ENCODE results near the gene TMEM176A.

TMEM176A gene

DNA sequence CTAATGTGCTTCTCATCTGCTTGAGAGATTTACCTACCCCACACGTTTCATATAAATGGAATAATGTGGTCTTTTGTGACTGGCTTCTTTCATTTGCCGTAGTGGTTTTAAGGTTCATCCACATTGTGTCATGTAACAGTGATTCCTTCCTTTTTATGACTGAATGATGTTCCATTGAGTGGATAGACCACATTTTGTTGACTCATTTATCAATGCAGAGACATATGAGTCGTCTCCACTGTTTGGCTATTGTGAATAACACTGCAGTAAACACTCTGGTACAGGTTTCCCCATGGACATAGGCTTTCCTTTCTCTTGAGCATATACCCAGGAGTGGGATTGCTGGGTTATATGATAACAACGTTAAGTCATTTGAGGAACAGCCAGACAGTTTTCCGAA lies 49.7 kb downstream of the TMEM176A start:
- DNase-seq: no peak

DNA sequence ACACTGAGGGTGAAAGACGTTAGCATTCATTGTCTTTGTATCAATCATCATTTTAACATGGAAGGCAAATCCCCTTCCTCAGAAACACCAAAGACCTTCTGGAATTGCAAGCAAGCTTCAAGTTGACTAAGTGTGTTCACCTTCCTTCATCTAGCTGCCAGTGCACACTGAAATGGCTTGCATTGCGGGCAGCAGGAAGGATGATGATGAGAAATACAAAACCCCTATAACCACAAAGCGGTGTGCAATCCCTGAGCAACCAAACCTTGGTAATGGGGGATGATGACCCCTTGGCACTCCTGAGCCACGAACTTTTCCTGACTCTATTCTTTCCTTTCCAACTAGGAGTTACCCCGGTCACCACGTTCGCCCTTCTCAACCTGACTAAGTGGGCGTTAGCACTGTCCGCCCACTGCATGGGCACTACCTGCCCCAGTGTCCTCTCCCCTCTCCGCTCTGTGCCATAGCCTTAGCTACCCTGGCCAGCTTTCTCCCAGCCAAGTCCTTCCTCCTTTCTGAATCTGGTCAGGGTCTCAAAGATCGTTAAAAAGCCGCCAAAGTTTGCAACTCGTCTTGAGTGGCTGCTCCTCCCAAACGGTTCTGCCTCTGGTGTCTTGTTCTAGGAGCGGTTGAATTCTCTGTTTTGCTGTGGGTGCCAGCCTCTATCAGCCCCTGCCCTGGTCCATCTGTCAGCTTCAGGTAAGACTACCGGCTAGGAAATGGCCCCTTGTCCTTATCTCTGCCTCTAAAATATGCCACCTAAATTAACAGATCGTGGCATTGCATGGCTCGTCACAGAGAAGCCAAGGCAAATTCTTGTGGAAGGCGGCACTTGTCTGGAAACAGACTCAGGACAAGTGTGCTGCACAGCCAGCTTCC lies 51.2 kb downstream of the TMEM176A start:
- DNase-seq: no peak

GRCh38 chr7:150852371-150852905 lies 51.9 kb downstream of the TMEM176A start, which contains the start of gene AOC1:
TSS of gene AOC1 (plus strand) at chr7:150852517. CDS start at chr7:150856471, 3,954 bp downstream.
- DNase-seq: no peak

DNA sequence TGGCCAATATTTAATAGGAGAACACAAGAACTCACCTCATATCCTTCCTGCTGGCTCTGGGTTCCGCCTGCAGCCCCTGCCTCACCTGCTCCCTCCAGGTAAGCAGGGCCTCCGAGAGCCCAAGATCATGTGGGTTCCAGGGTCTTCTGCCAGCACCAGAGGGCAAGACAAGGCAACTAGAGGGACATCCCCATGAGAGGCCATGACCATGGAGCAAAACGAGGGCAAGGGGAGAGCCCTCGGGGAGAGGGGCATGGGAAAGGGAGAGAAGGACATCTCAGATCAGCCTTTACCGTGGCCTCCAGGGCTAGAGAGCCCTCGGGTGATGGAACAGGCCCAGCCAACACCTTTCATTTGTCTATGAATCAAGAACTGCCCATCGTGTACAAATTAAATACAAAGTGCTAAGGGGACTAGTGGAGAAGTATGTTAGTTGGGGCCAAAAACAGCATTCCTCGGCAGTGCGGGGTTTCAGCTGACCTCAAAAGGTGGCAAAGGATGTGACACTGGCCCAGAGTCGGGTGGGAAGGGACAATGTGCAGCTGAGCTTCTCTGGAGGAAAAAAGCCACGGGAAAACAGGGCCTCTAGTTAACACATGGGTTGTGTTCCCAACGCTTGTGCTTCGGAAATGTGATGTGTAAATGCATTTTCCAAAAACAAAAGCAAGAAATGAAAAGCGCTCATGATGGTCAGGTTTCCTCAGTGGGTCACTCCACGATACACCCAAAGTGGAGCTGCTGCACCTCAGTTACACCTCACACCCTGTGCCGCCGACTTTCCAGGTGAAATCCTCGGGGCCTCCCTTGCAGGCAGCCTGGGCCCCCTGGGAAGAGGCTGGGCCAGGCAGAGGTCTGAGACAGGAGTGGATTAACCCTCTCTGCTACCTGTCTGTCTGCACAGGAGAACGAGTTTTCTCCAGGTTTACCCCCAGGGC lies 53.8 kb downstream of the TMEM176A start:
- no peak for DNase-seq

All from NCI-H2081 treated with DMSO at 0.1 percent for 48 hours (cell line).